ENCODE measurements around the gene SPARC. TPM values are rescaled to one million over a fixed set of nuclear protein-coding genes. Genes with fewer than 3 reads are reported as not detected.

Gene SPARC
- polyA plus RNA-seq, 1 of the 3 experiments (the other 2 are of a cell fraction): 1,115 TPM

DNA sequence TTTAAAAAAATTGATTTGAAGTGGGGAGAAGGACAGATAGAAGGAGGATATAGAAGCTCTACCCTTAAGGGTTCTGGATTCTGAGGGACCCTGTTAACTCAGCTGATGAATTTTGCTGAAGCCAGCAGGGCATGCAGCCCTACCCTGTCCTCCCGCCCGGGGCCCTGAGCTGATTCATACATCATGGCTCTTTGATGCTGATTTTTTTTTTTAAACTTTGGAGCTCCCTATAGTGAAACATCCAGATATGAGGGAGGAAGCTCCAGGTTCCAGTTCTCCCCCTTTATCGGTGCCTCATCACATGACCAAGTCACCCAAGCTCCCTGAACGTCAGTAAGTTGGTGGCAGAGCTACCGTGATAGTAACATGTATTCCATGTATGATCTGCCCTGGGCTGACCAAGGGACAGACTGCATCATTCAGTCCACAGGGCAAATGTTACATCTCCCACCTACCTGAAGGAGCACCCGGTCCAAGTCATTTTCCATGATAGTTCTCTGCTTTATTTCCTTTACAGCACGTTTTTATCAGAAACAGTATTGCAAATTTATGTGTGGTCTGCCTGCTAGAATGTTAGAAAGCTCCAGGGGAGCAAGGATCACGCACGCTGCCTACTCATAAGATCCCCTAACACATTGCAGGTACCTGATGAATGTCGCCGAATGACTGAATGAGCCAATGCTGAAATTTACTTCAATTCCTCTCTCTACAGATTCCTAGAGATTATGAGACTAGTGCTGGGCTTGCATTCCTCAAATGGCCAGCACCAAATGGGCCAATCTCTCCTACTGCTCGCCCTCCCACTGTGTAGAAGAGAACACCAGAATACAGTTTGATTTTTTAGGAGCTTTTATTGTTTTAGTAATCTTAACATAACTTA, 25.9 kb downstream of the SPARC start (continued):
- peak; percentile 18; the same call in 1 of the 2 replicates for TF ChIP-seq FOSL2 (IDR thresholded peaks at IDR 0.05; ENCODE audit: borderline replicate concordance, low read depth)
- no peak for TF ChIP-seq GABPA (IDR thresholded peaks at IDR 0.05; ENCODE audit: low read depth)

DNA sequence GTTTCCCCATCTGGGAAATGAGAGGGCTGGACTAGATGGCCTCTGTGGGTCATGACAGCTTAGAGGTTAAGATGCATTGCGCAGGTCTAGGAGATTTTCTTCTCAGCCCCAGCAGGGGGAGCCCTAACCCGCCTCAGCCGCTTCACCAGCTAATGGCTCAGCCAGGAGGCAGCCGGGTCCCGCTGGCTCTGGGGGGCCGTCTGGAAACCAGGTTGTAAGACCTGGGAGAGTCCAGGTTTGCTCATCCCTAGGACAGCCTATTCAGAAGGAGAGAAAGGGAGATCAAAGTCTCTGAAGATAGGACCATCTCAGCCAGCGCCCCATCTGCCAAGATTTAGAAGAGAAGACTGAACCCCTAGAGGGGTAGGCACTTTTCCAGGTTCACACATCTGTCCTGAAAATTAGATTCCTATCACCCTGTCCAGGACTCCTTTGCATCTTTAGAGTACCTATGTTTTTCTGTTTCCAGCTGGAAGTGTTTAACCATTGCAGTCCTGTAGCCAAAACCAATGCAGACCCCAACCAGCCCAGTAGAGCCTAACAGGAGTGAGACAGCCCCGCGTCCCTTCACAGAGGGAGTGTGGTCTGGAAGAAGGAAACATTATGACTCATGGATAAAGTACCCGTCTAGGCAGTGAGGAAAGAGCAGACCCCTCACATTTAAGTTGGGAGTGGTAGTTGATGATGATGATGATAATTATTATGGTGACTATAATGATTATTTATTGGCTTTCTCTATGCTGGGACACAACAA, 27.5 kb downstream of the SPARC start:
- Histone ChIP-seq H3K79me2 (ENCODE audit: insufficient read depth) (no peaks in the 10 kb centered on the region; the same call in 1 of the 2 replicates), H3K27ac (ENCODE audit: low read depth in 2 of 2, low read length in 1 of 2) (peak overlapping the region in 1 of 2 experiments; percentile 97; a peak in 2 of 4 replicates), H3K4me1 (ENCODE audit: control insufficient read depth in 1 of 2, insufficient read depth in 2 of 2, low read depth in 1 of 2, low read length in 1 of 2) (peaks cover 5 to 12% of the 10 kb centered on the region in 2 experiments; a peak in 2 of 4 replicates), H3K9me2 (no peaks in the 10 kb centered on the region), H4K20me1 (ENCODE audit: insufficient read depth) (no peaks in the 10 kb centered on the region), H3F3A (replicated peaks; ENCODE audit: insufficient read depth) (peaks cover 54% of the 10 kb centered on the region), H3K4me3 (ENCODE audit: low read depth in 2 of 2, low read length in 1 of 2) (peak overlapping the region in 1 of 2 experiments; percentile 27; a peak in 1 of 4 replicates), H3K36me3 (replicated peaks in 1 of 2; ENCODE audit: control insufficient read depth in 1 of 2, insufficient read depth in 2 of 2, low read length in 1 of 2) (peaks cover 31% of the 10 kb centered on the region in 2 experiments), H3K9me3 (no peaks in the 10 kb centered on the region), H3K9ac (no peak overlapping the region), H3K4me2 (no peak overlapping the region; the same call in 1 of the 2 replicates), H2AFZ (ENCODE audit: low read depth) (no peak overlapping the region), H3K27me3 (ENCODE audit: insufficient read depth) (no peaks in the 10 kb centered on the region)
- TF ChIP-seq SIN3A (IDR thresholded peaks at IDR 0.05; ENCODE audit: borderline replicate concordance, low read depth, low read length) (peak; percentile 62; the same call in 1 of the 2 replicates), TCF12 (IDR thresholded peaks at IDR 0.05) (peak; percentile 16; the same call in 1 of the 2 replicates), TEAD4 (IDR thresholded peaks at IDR 0.05; ENCODE audit: borderline replicate concordance, insufficient read depth) (no peak), SMC3 (IDR thresholded peaks at IDR 0.05; ENCODE audit: low read depth, low read length) (peak; percentile 97), RAD21 (IDR thresholded peaks at IDR 0.05; ENCODE audit: low read length) (peak; percentile 96), YY1 (IDR thresholded peaks at IDR 0.05; ENCODE audit: low read depth) (0 out of 2 replicates have a peak, but pooled peaks have one; percentile 34), NRF1 (IDR thresholded peaks at IDR 0.05; ENCODE audit: low read depth, low read length) (0 out of 2 replicates have a peak, but pooled peaks have one; percentile 47), TAF1 (IDR thresholded peaks at IDR 0.05; ENCODE audit: borderline replicate concordance, low read depth, low read length) (0 out of 2 replicates have a peak, but pooled peaks have one; percentile 18), MXI1 (IDR thresholded peaks at IDR 0.05; ENCODE audit: low read depth, low read length) (no peak)
- TF ChIP-seq, protein P1, sequence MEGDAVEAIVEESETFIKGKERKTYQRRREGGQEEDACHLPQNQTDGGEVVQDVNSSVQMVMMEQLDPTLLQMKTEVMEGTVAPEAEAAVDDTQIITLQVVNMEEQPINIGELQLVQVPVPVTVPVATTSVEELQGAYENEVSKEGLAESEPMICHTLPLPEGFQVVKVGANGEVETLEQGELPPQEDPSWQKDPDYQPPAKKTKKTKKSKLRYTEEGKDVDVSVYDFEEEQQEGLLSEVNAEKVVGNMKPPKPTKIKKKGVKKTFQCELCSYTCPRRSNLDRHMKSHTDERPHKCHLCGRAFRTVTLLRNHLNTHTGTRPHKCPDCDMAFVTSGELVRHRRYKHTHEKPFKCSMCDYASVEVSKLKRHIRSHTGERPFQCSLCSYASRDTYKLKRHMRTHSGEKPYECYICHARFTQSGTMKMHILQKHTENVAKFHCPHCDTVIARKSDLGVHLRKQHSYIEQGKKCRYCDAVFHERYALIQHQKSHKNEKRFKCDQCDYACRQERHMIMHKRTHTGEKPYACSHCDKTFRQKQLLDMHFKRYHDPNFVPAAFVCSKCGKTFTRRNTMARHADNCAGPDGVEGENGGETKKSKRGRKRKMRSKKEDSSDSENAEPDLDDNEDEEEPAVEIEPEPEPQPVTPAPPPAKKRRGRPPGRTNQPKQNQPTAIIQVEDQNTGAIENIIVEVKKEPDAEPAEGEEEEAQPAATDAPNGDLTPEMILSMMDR (IDR thresholded peaks at IDR 0.05): peak; percentile 89
- TF ChIP-seq, protein P2, sequence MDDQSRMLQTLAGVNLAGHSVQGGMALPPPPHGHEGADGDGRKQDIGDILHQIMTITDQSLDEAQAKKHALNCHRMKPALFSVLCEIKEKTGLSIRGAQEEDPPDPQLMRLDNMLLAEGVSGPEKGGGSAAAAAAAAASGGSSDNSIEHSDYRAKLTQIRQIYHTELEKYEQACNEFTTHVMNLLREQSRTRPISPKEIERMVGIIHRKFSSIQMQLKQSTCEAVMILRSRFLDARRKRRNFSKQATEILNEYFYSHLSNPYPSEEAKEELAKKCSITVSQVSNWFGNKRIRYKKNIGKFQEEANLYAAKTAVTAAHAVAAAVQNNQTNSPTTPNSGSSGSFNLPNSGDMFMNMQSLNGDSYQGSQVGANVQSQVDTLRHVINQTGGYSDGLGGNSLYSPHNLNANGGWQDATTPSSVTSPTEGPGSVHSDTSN (IDR thresholded peaks at IDR 0.05): no peak; the same call in 1 of the 2 replicates
- TF ChIP-seq, protein P3, sequence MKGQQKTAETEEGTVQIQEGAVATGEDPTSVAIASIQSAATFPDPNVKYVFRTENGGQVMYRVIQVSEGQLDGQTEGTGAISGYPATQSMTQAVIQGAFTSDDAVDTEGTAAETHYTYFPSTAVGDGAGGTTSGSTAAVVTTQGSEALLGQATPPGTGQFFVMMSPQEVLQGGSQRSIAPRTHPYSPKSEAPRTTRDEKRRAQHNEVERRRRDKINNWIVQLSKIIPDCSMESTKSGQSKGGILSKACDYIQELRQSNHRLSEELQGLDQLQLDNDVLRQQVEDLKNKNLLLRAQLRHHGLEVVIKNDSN (IDR thresholded peaks at IDR 0.05; ENCODE audit: borderline replicate concordance, low read depth): no peak
- ChIA-PET CTCF (interaction anchor here (0.6 to 9.5 kb wide), 53 partner anchors 8 to 643 kb away, joined by 3 to 375 read pairs (median 5); partner anchors contain the start of genes ATOX1, G3BP1, SLC36A1 and SPARC), POLR2A (interaction anchor here (0.9 to 1.1 kb wide), 2 partner anchors 81 to 112 kb away, joined by 3 to 13 read pairs; no protein-coding TSS in a partner anchor)
- peak; percentile 81 for DNase-seq
- 24% methylated on average over 8 of the region's 10 CpGs for WGBS (ENCODE audit: low lambda C conversion rate)
